BLaER1 (cell line): ENCODE measurements around the gene GMDS.

Experiments
- H3K27ac ChIP-seq: shearing (Covaris generic); formaldehyde crosslinking; 2 replicates; pipeline ENCODE4 v1.8.1; 2022
- H3K27me3 ChIP-seq: shearing (Covaris generic); formaldehyde crosslinking; 2 replicates; pipeline ENCODE4 v1.8.1; 2022
- H3K36me3 ChIP-seq: shearing (Covaris generic); formaldehyde crosslinking; 2 replicates; pipeline ENCODE4 v1.8.1; 2022
- H3K4me1 ChIP-seq: shearing (Covaris generic); formaldehyde crosslinking; 2 replicates; pipeline ENCODE4 v1.8.1; 2022
- H3K4me2 ChIP-seq: shearing (Covaris generic); formaldehyde crosslinking; 2 replicates; pipeline ENCODE4 v1.8.1; 2022
- H3K4me3 ChIP-seq: shearing (Covaris generic); formaldehyde crosslinking; 2 replicates; pipeline ENCODE4 v1.8.1; 2022
- H3K9ac ChIP-seq: shearing (Covaris generic); formaldehyde crosslinking; 2 replicates; pipeline ENCODE4 v1.8.1; 2022
- H3K9me3 ChIP-seq: shearing (Covaris generic); formaldehyde crosslinking; 2 replicates; pipeline ENCODE4 v1.8.1; 2022
- H4K20me1 ChIP-seq: shearing (Covaris generic); formaldehyde crosslinking; 2 replicates; pipeline ENCODE4 v1.8.1; 2022
- Cebpa-rat ChIP-seq: shearing (Covaris generic); IDR thresholded peaks from 2 replicates; pipeline ENCODE4 v1.8.1; 2022

The GMDS gene

DNA sequence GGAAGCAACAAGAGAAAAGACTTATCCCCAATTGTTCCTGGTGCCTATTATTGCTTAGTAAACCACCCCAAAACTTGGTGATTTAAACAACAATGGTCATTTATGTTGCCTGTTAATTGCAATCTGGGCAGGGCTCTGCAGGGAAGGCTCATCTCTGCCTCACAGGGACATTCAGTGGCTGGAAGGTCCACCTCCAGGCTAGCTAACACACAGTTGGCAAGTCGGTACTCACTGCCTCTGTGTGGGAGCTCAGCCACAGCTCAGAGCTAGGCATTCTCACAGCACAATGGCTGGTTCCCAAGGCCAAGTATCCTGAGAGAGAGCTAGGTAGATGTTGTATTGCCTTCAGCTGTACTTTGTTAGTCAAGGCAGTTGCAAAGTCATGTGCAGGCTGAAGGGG lies 18.5 kb upstream of the GMDS start:
- no peaks in the 10 kb centered on the region for H3K27me3 ChIP-seq
- H3K9ac ChIP-seq, result no peak overlapping the region
- H3K4me1 ChIP-seq, result no peaks in the 10 kb centered on the region
- peaks cover 6% of the 10 kb centered on the region; the same call in 1 of the 2 replicates for H3K9me3 ChIP-seq
- H4K20me1 ChIP-seq, result 0 out of 2 replicates have a peak, but pooled peaks cover 8% of the 10 kb centered on the region
- H3K4me2 ChIP-seq, result no peak overlapping the region
- peaks cover 24% of the 10 kb centered on the region for H3K36me3 ChIP-seq
- no peak overlapping the region for H3K27ac ChIP-seq
- no peak for TF ChIP-seq Cebpa-rat
- no peak overlapping the region for H3K4me3 ChIP-seq

GRCh38 chr6:2259574-2259973 lies 14.2 kb upstream of the GMDS start:
- no peak overlapping the region for H3K27ac ChIP-seq
- H3K4me3 ChIP-seq, result no peak overlapping the region
- H4K20me1 ChIP-seq, result 0 out of 2 replicates have a peak, but pooled peaks cover 9% of the 10 kb centered on the region
- H3K4me2 ChIP-seq, result no peak overlapping the region
- no peaks in the 10 kb centered on the region for H3K4me1 ChIP-seq
- peaks cover 26% of the 10 kb centered on the region for H3K36me3 ChIP-seq
- no peak overlapping the region for H3K9ac ChIP-seq
- H3K27me3 ChIP-seq, result no peaks in the 10 kb centered on the region
- H3K9me3 ChIP-seq, result peaks cover 17% of the 10 kb centered on the region
- TF ChIP-seq Cebpa-rat, result no peak

- peaks cover 20% of the 10 kb centered on the region for H3K9me3 ChIP-seq
- peaks cover 26% of the 10 kb centered on the region for H3K36me3 ChIP-seq
- no peak overlapping the region for H3K4me2 ChIP-seq
- no peak overlapping the region for H3K27ac ChIP-seq
- H3K4me3 ChIP-seq, result no peak overlapping the region
- no peak overlapping the region for H3K9ac ChIP-seq
- TF ChIP-seq Cebpa-rat, result no peak
- 0 out of 2 replicates have a peak, but pooled peaks cover 9% of the 10 kb centered on the region for H4K20me1 ChIP-seq
- H3K4me1 ChIP-seq, result no peaks in the 10 kb centered on the region
- no peaks in the 10 kb centered on the region for H3K27me3 ChIP-seq
These were observed 13.6 kb upstream of the GMDS start for GRCh38 chr6:2259002-2259494.

DNA sequence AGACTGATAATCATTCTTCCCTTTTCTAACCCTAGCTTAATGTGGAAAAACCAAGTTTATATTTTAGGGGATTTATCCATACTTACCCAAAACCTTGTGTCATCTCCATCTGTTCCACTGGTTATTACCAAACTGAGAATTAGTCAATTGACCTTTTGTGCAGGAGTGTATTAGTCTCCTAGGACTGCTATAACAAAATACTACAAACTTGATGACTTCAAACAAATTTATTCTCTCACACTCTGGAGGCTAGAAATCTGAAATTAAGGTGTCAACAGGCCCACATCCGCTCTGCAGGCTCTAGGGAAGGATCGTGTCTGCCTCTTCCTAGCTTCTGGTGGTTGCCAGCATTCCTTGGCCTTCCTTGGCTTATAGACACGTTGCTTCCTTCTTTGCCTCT lies 12.7 kb upstream of the GMDS start:
- no peak overlapping the region for H3K9ac ChIP-seq
- no peaks in the 10 kb centered on the region for H3K27me3 ChIP-seq
- H3K27ac ChIP-seq, result no peak overlapping the region
- H3K4me2 ChIP-seq, result no peak overlapping the region
- no peak overlapping the region for H3K4me3 ChIP-seq
- no peaks in the 10 kb centered on the region for H3K4me1 ChIP-seq
- no peak for TF ChIP-seq Cebpa-rat
- H3K36me3 ChIP-seq, result peaks cover 31% of the 10 kb centered on the region
- H4K20me1 ChIP-seq, result 0 out of 2 replicates have a peak, but pooled peaks cover 9% of the 10 kb centered on the region
- peaks cover 24% of the 10 kb centered on the region for H3K9me3 ChIP-seq

DNA sequence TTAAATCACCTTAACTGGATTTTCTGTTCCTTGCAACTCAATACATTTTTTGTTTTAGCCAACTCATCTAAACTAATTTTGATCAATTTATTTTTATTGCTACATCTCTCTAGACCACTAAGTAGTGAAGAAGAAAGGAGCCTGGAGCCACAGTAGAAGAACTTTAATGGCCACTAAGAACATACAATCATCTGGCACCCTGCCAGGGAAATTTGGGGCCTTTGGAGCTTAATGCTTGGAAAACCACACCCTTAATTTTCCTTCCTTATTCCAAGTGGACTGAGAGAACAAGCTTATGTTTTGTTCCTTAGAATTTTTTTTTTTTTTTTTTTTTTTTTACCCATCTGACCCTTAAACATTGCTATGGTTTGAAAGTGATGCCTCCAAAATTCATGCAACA lies 12.0 kb upstream of the GMDS start:
- Histone ChIP-seq H3K36me3 (peaks cover 38% of the 10 kb centered on the region), H3K9ac (no peak overlapping the region), H3K4me2 (no peak overlapping the region), H3K27ac (no peak overlapping the region), H3K9me3 (peaks cover 26% of the 10 kb centered on the region), H3K4me3 (no peak overlapping the region), H4K20me1 (0 out of 2 replicates have a peak, but pooled peaks cover 9% of the 10 kb centered on the region), H3K4me1 (no peaks in the 10 kb centered on the region), H3K27me3 (no peaks in the 10 kb centered on the region)
- TF ChIP-seq Cebpa-rat, result no peak

DNA sequence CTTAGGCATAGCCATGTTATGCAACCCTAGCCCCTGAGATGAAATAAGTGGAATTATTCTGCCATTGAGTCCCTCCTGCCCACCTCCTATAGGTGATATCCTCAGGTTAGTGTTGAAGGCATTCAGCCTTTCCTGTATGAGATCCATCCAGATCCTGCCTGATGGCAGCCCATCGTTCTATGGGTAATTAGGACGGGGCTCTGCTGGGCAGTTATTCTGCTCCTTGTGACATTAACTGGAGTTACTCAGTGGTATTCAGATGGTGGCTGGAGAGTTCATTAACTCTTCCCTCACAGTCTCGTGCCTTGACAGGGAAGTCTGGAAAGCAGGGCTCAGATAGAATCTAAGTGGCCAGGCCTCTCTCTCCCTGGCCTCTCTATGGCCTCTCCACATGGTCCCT lies 9.3 kb upstream of the GMDS start:
- H3K9ac ChIP-seq, result no peak overlapping the region
- H4K20me1 ChIP-seq, result 0 out of 2 replicates have a peak, but pooled peaks cover 9% of the 10 kb centered on the region
- no peak overlapping the region for H3K27ac ChIP-seq
- H3K4me2 ChIP-seq, result no peak overlapping the region
- H3K4me1 ChIP-seq, result peaks cover 4% of the 10 kb centered on the region; the same call in 1 of the 2 replicates
- H3K9me3 ChIP-seq, result peaks cover 26% of the 10 kb centered on the region
- peaks cover 60% of the 10 kb centered on the region for H3K36me3 ChIP-seq
- H3K4me3 ChIP-seq, result no peak overlapping the region
- TF ChIP-seq Cebpa-rat, result no peak
- H3K27me3 ChIP-seq, result no peaks in the 10 kb centered on the region

DNA sequence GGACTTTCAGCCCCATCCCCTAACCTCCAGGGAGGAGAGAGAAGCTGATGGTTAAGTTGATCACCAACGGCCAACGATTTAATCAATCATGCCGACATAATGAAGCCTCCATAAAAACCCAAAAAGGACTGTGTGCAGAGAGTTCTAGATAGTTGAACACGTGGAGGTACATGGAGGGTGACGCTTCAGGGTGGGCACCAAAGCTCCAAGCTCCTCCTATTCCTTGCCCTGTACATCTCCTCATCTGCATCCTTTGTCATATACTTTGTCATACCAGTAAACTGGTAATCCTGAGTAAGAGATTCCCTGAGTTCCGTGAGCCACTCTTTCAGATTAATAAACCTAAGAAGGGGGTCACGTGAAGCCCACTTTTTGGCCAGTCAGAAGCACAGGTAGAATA lies 3.7 kb upstream of the GMDS start:
- no peak overlapping the region for H3K4me3 ChIP-seq
- TF ChIP-seq Cebpa-rat, result no peak
- no peak overlapping the region for H3K9ac ChIP-seq
- H3K4me1 ChIP-seq, result peaks cover 33% of the 10 kb centered on the region
- no peak overlapping the region for H3K27ac ChIP-seq
- no peaks in the 10 kb centered on the region for H3K27me3 ChIP-seq
- no peak overlapping the region for H3K4me2 ChIP-seq
- H3K36me3 ChIP-seq, result peaks cover 47% of the 10 kb centered on the region
- peaks cover 10% of the 10 kb centered on the region; the same call in 1 of the 2 replicates for H3K9me3 ChIP-seq
- H4K20me1 ChIP-seq, result 0 out of 2 replicates have a peak, but pooled peaks cover 3% of the 10 kb centered on the region

- peaks cover 15% of the 10 kb centered on the region for H4K20me1 ChIP-seq
- H3K27ac ChIP-seq, result no peak overlapping the region
- H3K4me2 ChIP-seq, result peak overlapping the region; percentile 94; the same call in 1 of the 2 replicates
- H3K9me3 ChIP-seq, result no peaks in the 10 kb centered on the region
- no peak overlapping the region for H3K9ac ChIP-seq
- H3K36me3 ChIP-seq, result peaks cover 34% of the 10 kb centered on the region
- no peaks in the 10 kb centered on the region for H3K27me3 ChIP-seq
- no peak for TF ChIP-seq Cebpa-rat
- H3K4me1 ChIP-seq, result peaks cover 33% of the 10 kb centered on the region
- H3K4me3 ChIP-seq, result no peak overlapping the region
These were observed 2.3 kb upstream of the GMDS start for GRCh38 chr6:2247664-2248063.

DNA sequence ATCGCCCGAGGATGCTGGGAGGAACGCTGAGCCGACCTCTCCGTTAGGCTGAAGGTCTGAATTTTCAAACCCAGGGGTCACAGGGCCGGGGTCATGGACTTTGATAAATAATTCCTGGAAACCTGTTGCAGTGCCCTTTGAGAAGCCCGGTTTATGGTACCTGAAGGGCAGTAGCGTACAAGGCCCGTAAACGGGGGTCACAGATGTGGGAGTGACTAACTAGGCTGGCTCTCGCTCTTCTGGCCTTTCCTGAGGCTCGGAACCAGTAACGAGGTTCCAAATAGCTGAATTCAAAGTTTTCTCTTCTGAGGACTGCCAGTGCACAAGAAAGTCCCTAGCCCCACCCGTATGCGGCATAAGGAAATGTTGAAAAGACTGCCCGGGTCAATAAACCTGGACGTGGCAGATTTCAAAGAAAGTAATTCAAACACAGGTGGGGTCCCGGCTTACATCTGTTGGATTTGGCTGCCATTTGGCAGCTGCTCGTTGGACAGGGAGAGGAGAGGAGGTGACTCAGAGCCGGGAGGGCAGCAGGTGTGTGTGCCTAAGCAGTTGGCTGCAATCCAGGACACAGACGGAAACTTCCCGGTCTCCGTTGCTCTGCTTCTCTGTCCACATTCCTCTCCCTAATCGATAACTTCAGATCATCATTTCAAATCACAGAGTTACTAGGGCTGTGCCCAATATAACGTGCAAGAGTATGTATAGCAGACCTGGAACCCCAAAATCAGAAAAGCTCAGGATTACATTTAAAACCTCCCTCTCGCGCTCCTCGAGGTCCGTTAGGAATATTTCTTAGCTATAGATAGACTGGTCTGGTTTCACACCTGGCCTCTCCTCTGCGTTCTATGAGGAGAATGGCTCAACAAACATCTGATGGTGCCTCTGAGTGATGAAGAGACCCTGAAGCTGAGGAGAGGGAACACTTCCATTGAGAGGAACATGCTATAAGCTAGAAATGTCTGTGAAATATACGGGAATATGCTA lies 765 bp upstream of the GMDS start:
- Histone ChIP-seq H3K4me3 (peak overlapping the region; percentile 99), H3K36me3 (peaks cover 19% of the 10 kb centered on the region), H3K27ac (peak overlapping the region; percentile 86), H3K4me2 (peak overlapping the region; percentile 94), H3K9ac (peak overlapping the region; percentile 87), H3K4me1 (peaks cover 32% of the 10 kb centered on the region), H3K9me3 (no peaks in the 10 kb centered on the region), H3K27me3 (no peaks in the 10 kb centered on the region), H4K20me1 (peaks cover 30% of the 10 kb centered on the region)
- no peak for TF ChIP-seq Cebpa-rat
